Aorta (tissue), 5 donors: Measurements from ENCODE around the gene SLCO2A1. TPM values are rescaled to one million over a fixed set of nuclear protein-coding genes. Genes with fewer than 3 reads are reported as not detected.
A peak's percentile ranks its signal among the peaks of the same experiment; 100 is the strongest.

Experiments
- ATAC-seq: fragments of 200-7000 bp; cut with Tn5 transposase; one replicate; pipeline ENCODE4 v1.9.1; 2022; ENCODE audit warnings: moderate library complexity; ENCODE audit not compliant: low FRiP score
- DNase-seq, 2 donors: peaks; one replicate each; pipeline ENCODE4 v3.0.0-alpha.2; 2020
- H3K27ac ChIP-seq, 2 donors: one replicate each; pipeline ENCODE4 v1.5.1; 2013; ENCODE audit warnings: low read length in 2 of 2, mild to moderate bottlenecking in 2 of 2, moderate library complexity in 2 of 2, control low read depth in 1 of 2, inconsistent platforms in 1 of 2, low read depth in 1 of 2
- H3K27me3 ChIP-seq, 2 donors: one replicate each; pipeline ENCODE4 v1.6.1; 2013; ENCODE audit warnings: control low read depth in 1 of 2, low read length in 1 of 2, mild to moderate bottlenecking in 1 of 2, moderate library complexity in 1 of 2; ENCODE audit not compliant: insufficient read depth in 2 of 2, control insufficient read depth in 1 of 2
- H3K36me3 ChIP-seq, 2 donors: one replicate each; pipeline ENCODE4 v1.6.1; 2013; ENCODE audit warnings: control low read depth in 1 of 2, low read length in 1 of 2, mild to moderate bottlenecking in 1 of 2; ENCODE audit not compliant: insufficient read depth in 2 of 2, control insufficient read depth in 1 of 2
- H3K4me1 ChIP-seq, 2 donors: one replicate each; pipeline ENCODE4 v1.6.1; 2013; ENCODE audit warnings: low read length in 2 of 2, control low read depth in 1 of 2, mild to moderate bottlenecking in 1 of 2, moderate library complexity in 1 of 2; ENCODE audit not compliant: insufficient read depth in 2 of 2, control insufficient read depth in 1 of 2
- H3K4me3 ChIP-seq, 2 donors: one replicate each; pipeline ENCODE4 v1.5.1; 2013; ENCODE audit warnings: low read length in 2 of 2, control low read depth in 1 of 2, mild to moderate bottlenecking in 1 of 2
- H3K9me3 ChIP-seq: one replicate; pipeline ENCODE4 v1.6.1; 2013; ENCODE audit warnings: mild to moderate bottlenecking, low read length; ENCODE audit not compliant: control insufficient read depth
- WGBS, 2 donors: extraction: QIAGEN DNeasy Blood & Tissue Kit; methylation state at CpG; one replicate each; pipeline ENCODE4 v1.1.7; 2013; 5-methylcytosine and 5-hydroxymethylcytosine counted together
- intact Hi-C, 2 donors: fragments of 100-400 bp; cut with DNase I; formaldehyde crosslinking; loops; one replicate each; pipeline versions ENCODE4 v1.14.2 to v1.15.0; 2022
- polyA plus RNA-seq, 2 donors: library from polyadenylated mRNA; stranded (reverse); fragments of 200-250 nt; gene quantifications; one replicate each; pipeline ENCODE4 v1.2.3, GENCODE V29; 2013
- total RNA-seq, 2 donors: library from RNA; stranded (reverse); fragmentation: NEBNext Ultra II Directional; extraction: Animal tissue kit (Norgen Biotek cat#: 25700); gene quantifications; one replicate each; pipeline ENCODE4 v1.2.1, GENCODE V29; 2021
- donor health status: healthy with polysubstance abuse.
- donor health status: Bipolar disorder and iron deficiency.
- donor health status: DM: no; HTN: no; CAD: no.
- donor health status: DM: no; HTN: no; CAD: no.
- donor health status: DM: yes; HTN: yes; CAD: no.

Gene SLCO2A1
- total and polyA plus RNA-seq, 4 donors, result 0.25 to 101 (median 49.8) TPM

- no peaks in the 10 kb centered on the region for H3K27me3 ChIP-seq
- H3K36me3 ChIP-seq, result no peaks in the 10 kb centered on the region
- intact Hi-C loops, result no loop called here
- no peak for ATAC-seq
- no peak overlapping the region for H3K4me3 ChIP-seq
- DNase-seq, result no peak
- no peaks in the 10 kb centered on the region for H3K9me3 ChIP-seq
- no peak overlapping the region for H3K27ac ChIP-seq
- no peaks in the 10 kb centered on the region for H3K4me1 ChIP-seq
- WGBS, 2 donors, result 89% methylated on average over 5 of the region's 5 CpGs
These were observed 127.9 kb downstream of the SLCO2A1 start for GRCh38 chr3:133901847-133902246.

- intact Hi-C loops, result no loop called here
- H3K9me3 ChIP-seq, result no peaks in the 10 kb centered on the region
- H3K36me3 ChIP-seq, result no peaks in the 10 kb centered on the region
- no peak overlapping the region for H3K4me3 ChIP-seq
- ATAC-seq, result no peak
- no peak for DNase-seq
- 90 to 91% methylated on average over 1 of the region's 1 CpG for WGBS, 2 donors
- no peak overlapping the region for H3K27ac ChIP-seq
- H3K27me3 ChIP-seq, result no peaks in the 10 kb centered on the region
- no peaks in the 10 kb centered on the region for H3K4me1 ChIP-seq
These were observed 128.6 kb downstream of the SLCO2A1 start for GRCh38 chr3:133901083-133901482.

GRCh38 chr3:133899311-133899710 is 130.4 kb downstream of the SLCO2A1 start:
- ATAC-seq (no peak), DNase-seq (no peak)
- H3K36me3 ChIP-seq, result no peaks in the 10 kb centered on the region
- no peaks in the 10 kb centered on the region for H3K27me3 ChIP-seq
- H3K9me3 ChIP-seq, result no peaks in the 10 kb centered on the region
- intact Hi-C loops, result no loop called here
- no peaks in the 10 kb centered on the region for H3K4me1 ChIP-seq
- no peak overlapping the region for H3K4me3 ChIP-seq
- no peak overlapping the region for H3K27ac ChIP-seq

- Histone ChIP-seq H3K4me1 (no peaks in the 10 kb centered on the region), H3K9me3 (no peaks in the 10 kb centered on the region), H3K4me3 (no peak overlapping the region), H3K27ac (no peak overlapping the region), H3K36me3 (no peaks in the 10 kb centered on the region), H3K27me3 (no peaks in the 10 kb centered on the region)
- WGBS, 2 donors, result 43 to 58% methylated on average over 7 of the region's 7 CpGs
- intact Hi-C loops, result no loop called here
- DNase-seq (no peak), ATAC-seq (no peak)
These were observed 132.2 kb downstream of the SLCO2A1 start for GRCh38 chr3:133897547-133897946.

DNA sequence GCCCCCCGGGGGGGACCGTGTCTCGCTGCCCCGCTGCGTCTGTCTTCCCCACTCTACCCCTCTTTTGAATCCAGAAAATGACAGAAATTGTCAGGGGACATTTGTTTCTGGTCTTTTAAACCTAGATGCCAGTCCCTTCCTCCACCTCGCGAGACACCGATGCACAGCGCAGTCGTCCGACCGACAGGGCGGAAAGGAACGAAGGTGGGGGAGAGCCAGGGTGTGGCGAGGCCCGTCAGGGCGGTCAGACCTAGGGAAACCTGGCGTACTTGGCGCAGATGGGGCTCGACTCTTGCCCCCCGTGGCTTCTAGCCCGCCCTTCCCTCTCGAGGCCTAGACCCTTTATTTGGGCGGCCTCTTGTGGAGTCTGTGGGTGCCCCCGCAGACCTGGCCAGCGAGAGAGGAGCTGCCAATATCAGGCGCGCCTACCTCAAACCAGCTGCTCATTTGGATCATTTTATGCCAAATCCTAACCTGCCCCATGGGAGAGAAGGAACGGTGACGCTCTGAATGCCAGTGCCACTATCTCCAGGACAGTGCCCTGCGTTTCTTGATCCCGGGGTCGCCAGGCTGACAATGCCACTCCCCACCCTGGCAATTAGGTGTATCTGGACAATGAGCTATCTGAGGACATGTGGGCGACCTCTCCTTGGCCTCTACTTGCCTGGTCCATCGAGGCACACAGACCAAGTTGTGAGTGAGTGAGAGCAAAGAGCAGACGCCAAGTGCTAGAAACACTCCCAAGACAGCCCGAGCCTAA is 133.5 kb downstream of the SLCO2A1 start:
- intact Hi-C loops, result no loop called here
- ATAC-seq (no peak), DNase-seq (no peak)
- Histone ChIP-seq H3K27ac (no peak overlapping the region), H3K4me3 (peak overlapping the region; percentile 58 to 81), H3K9me3 (no peaks in the 10 kb centered on the region), H3K27me3 (no peaks in the 10 kb centered on the region), H3K4me1 (no peaks in the 10 kb centered on the region), H3K36me3 (no peaks in the 10 kb centered on the region)
- WGBS, 2 donors, result 11 to 12% methylated on average over 37 of the region's 37 CpGs

- WGBS, 2 donors, result 0 to 1% methylated on average over 33 to 80 of the region's 80 CpGs
- DNase-seq (peak; percentile 54 to 83), ATAC-seq (peak; percentile 81)
- no peaks in the 10 kb centered on the region for H3K36me3 ChIP-seq
- peak within 1 kb of the TSS; percentile 58 to 81 for H3K4me3 ChIP-seq
- intact Hi-C loops, result no loop called here
- H3K4me1 ChIP-seq, result no peaks in the 10 kb centered on the region
- H3K9me3 ChIP-seq, result no peaks in the 10 kb centered on the region
- no peak within 1 kb of the TSS for H3K27ac ChIP-seq
- H3K27me3 ChIP-seq, result no peaks in the 10 kb centered on the region
These were observed 134.3 kb downstream of the SLCO2A1 start, which contains the start of gene RAB6B for GRCh38 chr3:133895208-133896001. TSS of gene RAB6B (minus strand) at chr3:133895882. CDS start at chr3:133895466, 416 bp downstream.

GRCh38 chr3:133894353-133895207 is 135.1 kb downstream of the SLCO2A1 start:
- Histone ChIP-seq H3K36me3 (no peaks in the 10 kb centered on the region), H3K27ac (no peak overlapping the region), H3K4me3 (peak overlapping the region; percentile 58 to 81), H3K4me1 (no peaks in the 10 kb centered on the region), H3K27me3 (no peaks in the 10 kb centered on the region), H3K9me3 (no peaks in the 10 kb centered on the region)
- no peak for DNase-seq
- WGBS, 2 donors, result 18 to 19% methylated on average over 44 to 52 of the region's 52 CpGs
- peak; percentile 16 for ATAC-seq
- intact Hi-C loops, result no loop called here

DNA sequence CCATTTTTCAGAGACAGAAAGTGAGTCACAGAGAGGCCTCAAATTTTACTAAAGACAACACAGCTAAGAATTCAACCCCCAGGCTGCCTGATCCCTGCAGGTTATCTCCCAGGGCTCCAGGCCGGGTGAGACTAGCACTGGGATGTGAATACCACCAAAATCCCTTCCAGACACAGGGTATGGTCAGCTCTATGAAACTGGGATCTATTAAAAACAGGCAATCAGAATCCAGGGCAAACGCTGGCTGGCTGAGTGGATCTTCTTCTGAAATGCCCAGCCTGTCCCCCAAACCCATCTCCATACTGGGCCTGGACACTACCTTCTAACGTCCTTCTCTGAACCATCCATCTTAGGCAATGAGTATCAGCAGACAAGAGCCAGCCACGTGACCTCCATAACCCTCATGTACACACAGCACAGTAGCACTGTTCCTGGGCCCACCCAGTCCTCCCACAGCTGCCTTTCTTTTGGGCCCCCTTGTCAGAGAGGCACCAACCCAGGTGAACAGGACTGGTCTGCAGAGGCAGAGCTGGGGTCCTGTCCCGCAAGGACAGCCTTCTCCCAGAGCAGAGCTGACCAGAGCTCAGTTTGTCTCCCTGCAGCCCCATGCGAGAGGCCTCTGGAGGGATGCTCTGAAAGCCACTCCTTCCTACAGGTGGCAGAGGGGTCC is 135.9 kb downstream of the SLCO2A1 start:
- no peaks in the 10 kb centered on the region for H3K36me3 ChIP-seq
- intact Hi-C loops, result no loop called here
- no peak overlapping the region for H3K27ac ChIP-seq
- H3K27me3 ChIP-seq, result no peaks in the 10 kb centered on the region
- DNase-seq (no peak), ATAC-seq (no peak)
- WGBS, 2 donors, result 82 to 92% methylated on average over 6 of the region's 6 CpGs
- H3K9me3 ChIP-seq, result no peaks in the 10 kb centered on the region
- H3K4me1 ChIP-seq, result no peaks in the 10 kb centered on the region
- no peak overlapping the region for H3K4me3 ChIP-seq
